ENCODE measurements around the gene PFAS. TPM values are rescaled to one million over a fixed set of nuclear protein-coding genes. Genes with fewer than 3 reads are reported as not detected.

Gene PFAS
- total and polyA plus RNA-seq, 2 of the 8 experiments (the other 6 are each of a cell fraction or from before 2014, with no cell fraction given), result 88.4 to 248 TPM

GRCh38 chr17:8264320-8264719, 15.2 kb downstream of the PFAS start (continued):
- TF ChIP-seq CHD7 (IDR thresholded peaks at IDR 0.05; ENCODE audit: insufficient replicate concordance, low read length) (no peak), EZH2 (IDR thresholded peaks at IDR 0.05; ENCODE audit: low read depth, low read length, severe bottlenecking) (no peak)
